Measurements from ENCODE around the gene CTIF.

CTIF gene

GRCh38 chr18:48577478-48578190 is 38.8 kb downstream of the CTIF start:
- no peak for FAIRE-seq

GRCh38 chr18:48578289-48578688 is 39.5 kb downstream of the CTIF start:
- no peak for FAIRE-seq

GRCh38 chr18:48580066-48580465 is 41.2 kb downstream of the CTIF start:
- no peak for FAIRE-seq

GRCh38 chr18:48580782-48581181 is 42.0 kb downstream of the CTIF start:
- FAIRE-seq, result no peak

- no peak for FAIRE-seq
These were observed 42.4 kb downstream of the CTIF start for GRCh38 chr18:48581206-48581605.

- no peak for FAIRE-seq
These were observed 43.1 kb downstream of the CTIF start for GRCh38 chr18:48581941-48582340.

- no peak for FAIRE-seq
These were observed 44.1 kb downstream of the CTIF start for GRCh38 chr18:48582946-48583345.

- no peak for FAIRE-seq
These were observed 44.7 kb downstream of the CTIF start for GRCh38 chr18:48583573-48583972.

- no peak for FAIRE-seq
These were observed 51.1 kb downstream of the CTIF start for GRCh38 chr18:48589797-48590519.

- FAIRE-seq, result no peak
These were observed 51.8 kb downstream of the CTIF start for GRCh38 chr18:48590678-48591077.

GRCh38 chr18:48592540-48593171 is 53.8 kb downstream of the CTIF start:
- no peak for FAIRE-seq

GRCh38 chr18:48594471-48595094 is 55.8 kb downstream of the CTIF start:
- no peak for FAIRE-seq

- FAIRE-seq, result no peak
These were observed 56.9 kb downstream of the CTIF start for GRCh38 chr18:48595703-48596218.

- no peak for FAIRE-seq
These were observed 58.3 kb downstream of the CTIF start for GRCh38 chr18:48597110-48597509.

- FAIRE-seq, result no peak
These were observed 58.8 kb downstream of the CTIF start for GRCh38 chr18:48597671-48598070.

- FAIRE-seq, result no peak
These were observed 60.6 kb downstream of the CTIF start for GRCh38 chr18:48599391-48599790.

GRCh38 chr18:48600046-48600445 is 61.2 kb downstream of the CTIF start:
- FAIRE-seq, result no peak

- FAIRE-seq, result no peak
These were observed 61.7 kb downstream of the CTIF start for GRCh38 chr18:48600456-48601090.

GRCh38 chr18:48601343-48601742 is 62.5 kb downstream of the CTIF start:
- FAIRE-seq, result no peak

- no peak for FAIRE-seq
These were observed 64.0 kb downstream of the CTIF start for GRCh38 chr18:48602759-48603390.

GRCh38 chr18:48605408-48605845 is 66.6 kb downstream of the CTIF start:
- no peak for FAIRE-seq
